T-helper 9 cell (primary cell): ENCODE results near the gene ALKBH3.

ENCODE experiments used
- DNase-seq: peaks from one replicate; pipeline ENCODE4 v3.0.0-alpha.2; 2020

Gene ALKBH3

GRCh38 chr11:43923406-43924111 is 42.9 kb downstream of the ALKBH3 start:
- DNase-seq: no peak

- DNase-seq: no peak
These were observed 43.7 kb downstream of the ALKBH3 start for GRCh38 chr11:43924112-43924855.

- no peak for DNase-seq
These were observed 44.7 kb downstream of the ALKBH3 start for GRCh38 chr11:43925063-43925931.

- no peak for DNase-seq
These were observed 45.4 kb downstream of the ALKBH3 start for GRCh38 chr11:43925932-43926505.

- DNase-seq: no peak
These were observed 46.4 kb downstream of the ALKBH3 start for GRCh38 chr11:43927070-43927469.

- DNase-seq: no peak
These were observed 47.5 kb downstream of the ALKBH3 start for GRCh38 chr11:43927925-43928707.

GRCh38 chr11:43928721-43929120 is 48.1 kb downstream of the ALKBH3 start:
- no peak for DNase-seq

GRCh38 chr11:43930868-43931716 is 50.5 kb downstream of the ALKBH3 start:
- no peak for DNase-seq

GRCh38 chr11:43931717-43932039 is 51.0 kb downstream of the ALKBH3 start:
- DNase-seq: no peak

GRCh38 chr11:43933226-43933607 is 52.6 kb downstream of the ALKBH3 start:
- no peak for DNase-seq

GRCh38 chr11:43933608-43934551 is 53.2 kb downstream of the ALKBH3 start:
- no peak for DNase-seq

GRCh38 chr11:43934601-43935423 is 54.2 kb downstream of the ALKBH3 start:
- no peak for DNase-seq

- DNase-seq: no peak
These were observed 54.9 kb downstream of the ALKBH3 start for GRCh38 chr11:43935424-43935979.

- DNase-seq: no peak
These were observed 55.4 kb downstream of the ALKBH3 start for GRCh38 chr11:43936076-43936475.

- DNase-seq: no peak
These were observed 57.1 kb downstream of the ALKBH3 start for GRCh38 chr11:43937434-43938411.

- no peak for DNase-seq
These were observed 60.8 kb downstream of the ALKBH3 start for GRCh38 chr11:43941257-43941994.
